B cell (primary cell): ENCODE data around the gene MGARP. TPM values are rescaled to one million over a fixed set of nuclear protein-coding genes. Genes with fewer than 3 reads are reported as not detected.
"Not testable (repeated sequence)": the region's sequence is repeated elsewhere in the genome, so short reads cannot be mapped to it uniquely, and the experiment has no call there.

Source experiments
- ATAC-seq: fragments of 200-7000 bp; cut with Tn5 transposase; one replicate; pipeline ENCODE4 v1.10.0; 2021; ENCODE audit warnings: low read depth, mild to moderate bottlenecking, moderate number of reproducible peaks, moderate library complexity
- CTCF ChIA-PET: fragments of 350-600 bp; sonication (Branson Sonifier 250); formaldehyde crosslinking; loops from one replicate; lab custom pipeline; 2021; ENCODE audit warnings: antibody characterized with exemption, inconsistent platforms; lab: Charles Lee
- POLR2A ChIA-PET: fragments of 350-600 bp; sonication (Branson Sonifier 250); formaldehyde crosslinking; loops from one replicate; lab custom pipeline; 2021; ENCODE audit warnings: antibody characterized with exemption; lab: Charles Lee
- DNase-seq: peaks from one replicate; pipeline ENCODE4 v3.0.0; 2013
- H2AFZ ChIP-seq: 2 replicates; pipeline ENCODE4 v1.6.1; 2012; ENCODE audit warnings: mild to moderate bottlenecking, low read depth, low read length; ENCODE audit not compliant: insufficient read depth, poor library complexity, severe bottlenecking
- H3K27ac ChIP-seq, 2 donors: 1 replicate in 1 of 2; 2 replicates in 1 of 2; pipeline ENCODE4 v1.5.1; 2012 to 2013; ENCODE audit warnings: low read length in 2 of 2, mild to moderate bottlenecking in 2 of 2, moderate library complexity in 1 of 2
- H3K27me3 ChIP-seq, 4 experiments: fragments of 200-600 bp in 1 of 4; sonication (generic) in 1 of 4; replicated peaks in 1 of 4; 1 replicate in 2 of 4; 2 replicates in 2 of 4; pipeline versions ENCODE4 v1.6.1 to v1.7.0; 2013 to 2016; ENCODE audit warnings: low read length in 3 of 4, mild to moderate bottlenecking in 2 of 4, mixed read lengths in 1 of 4, moderate library complexity in 1 of 4; ENCODE audit not compliant: insufficient read depth in 4 of 4, control insufficient read depth in 3 of 4; ENCODE audit errors: control extremely low read depth in 1 of 4
- H3K36me3 ChIP-seq, 2 experiments: replicated peaks in 1 of 2; 1 replicate in 1 of 2; 2 replicates in 1 of 2; pipeline versions ENCODE4 v1.6.1 to v1.7.1; 2013; ENCODE audit warnings: low read length in 1 of 2; ENCODE audit not compliant: insufficient read depth in 2 of 2, control insufficient read depth in 1 of 2; ENCODE audit errors: control extremely low read depth in 1 of 2, extremely low read depth in 1 of 2
- H3K4me1 ChIP-seq, 2 donors: fragments of 200-600 bp in 1 of 2; sonication (generic) in 1 of 2; 1 replicate in 1 of 2; 2 replicates in 1 of 2; pipeline versions ENCODE4 v1.5.1 to v1.6.1; 2013 to 2017; ENCODE audit warnings: low read length in 2 of 2; ENCODE audit not compliant: control insufficient read depth in 2 of 2, insufficient read depth in 2 of 2
- H3K4me2 ChIP-seq: replicated peaks from 2 replicates; pipeline ENCODE3; 2012; ENCODE audit warnings: mild to moderate bottlenecking, low read depth, low read length; ENCODE audit not compliant: poor library complexity, severe bottlenecking
- H3K4me3 ChIP-seq, 5 experiments: fragments of 200-600 bp in 1 of 5; sonication (generic) in 1 of 5; 1 replicate in 3 of 5; 2 replicates in 2 of 5; pipeline versions ENCODE4 v1.5.1 to v1.7.0; 2011 to 2016; ENCODE audit warnings: low read length in 4 of 5, mild to moderate bottlenecking in 4 of 5, low read depth in 2 of 5, control low read depth in 1 of 5, moderate library complexity in 1 of 5; ENCODE audit not compliant: insufficient read depth in 1 of 5; ENCODE audit errors: control extremely low read depth in 1 of 5, extremely low read depth in 1 of 5
- H3K79me2 ChIP-seq: fragments of 200-600 bp; sonication (generic); one replicate; pipeline ENCODE4 v1.6.0; 2016; ENCODE audit warnings: low read length; ENCODE audit not compliant: control insufficient read depth, insufficient read depth
- H3K9ac ChIP-seq: fragments of 200-600 bp; sonication (generic); 2 replicates; pipeline ENCODE4 v1.6.1; 2017; ENCODE audit warnings: mild to moderate bottlenecking, low read length, moderate library complexity
- H3K9me3 ChIP-seq, 3 donors: one replicate each; pipeline versions ENCODE4 v1.6.1 to v1.7.1; 2013; ENCODE audit warnings: low read length in 2 of 3; ENCODE audit not compliant: control insufficient read depth in 2 of 3, insufficient read depth in 1 of 3; ENCODE audit errors: control extremely low read depth in 1 of 3
- H4K20me1 ChIP-seq: 2 replicates; pipeline ENCODE4 v1.6.0; 2012; ENCODE audit warnings: mild to moderate bottlenecking, low read length; ENCODE audit not compliant: insufficient read depth, control insufficient read depth, poor library complexity, severe bottlenecking
- H3K27ac Mint-ChIP-seq: one replicate; pipeline ENCODE4 v1.8.0; 2021; ENCODE audit warnings: mixed read lengths
- H3K27me3 Mint-ChIP-seq: one replicate; pipeline ENCODE4 v1.8.0; 2021; ENCODE audit warnings: mixed read lengths
- H3K4me1 Mint-ChIP-seq: one replicate; pipeline ENCODE4 v1.8.0; 2021; ENCODE audit warnings: mixed read lengths
- H3K4me3 Mint-ChIP-seq: one replicate; pipeline ENCODE4 v1.8.0; 2021; ENCODE audit warnings: mixed read lengths
- H3K9me3 Mint-ChIP-seq: one replicate; pipeline ENCODE4 v1.8.0; 2022; ENCODE audit warnings: mixed read lengths; ENCODE audit not compliant: insufficient read depth
- CTCF ChIP-seq: fragments of 200-600 bp; IDR thresholded peaks from one replicate; pipeline ENCODE4 v1.8.0; 2022; ENCODE audit warnings: antibody characterized with exemption, mild to moderate bottlenecking
- EZH2 ChIP-seq: IDR thresholded peaks from 2 replicates; pipeline ENCODE4 v1.6.1; 2012; ENCODE audit warnings: borderline replicate concordance, low read depth, mild to moderate bottlenecking, moderate library complexity, low read length; ENCODE audit not compliant: insufficient read depth, poor library complexity, severe bottlenecking
- WGBS: methylation state at CpG from one replicate; pipeline ENCODE4 v1.1.5; 2013; ENCODE audit warnings: missing lambda C conversion rate; ENCODE audit not compliant: insufficient coverage; 5-methylcytosine and 5-hydroxymethylcytosine counted together
- intact Hi-C: fragments of 100-400 bp; cut with micrococcal nuclease; formaldehyde crosslinking; loops from one replicate; pipeline ENCODE4 v1.10.0; 2022
- polyA plus RNA-seq: library from polyadenylated mRNA; depleted of rRNA; stranded (reverse); fragments of >200 nt; gene quantifications from 2 replicates; pipeline ENCODE4 v1.2.3, GENCODE V29; 2012
- total RNA-seq, 2 donors: library from RNA; stranded (reverse); fragments of 120-200 nt in 1 of 2; gene quantifications; 1 replicate in 1 of 2; 2 replicates in 1 of 2; pipeline versions ENCODE4 v1.2.3 to v1.2.4, GENCODE V29; 2013 to 2022

The MGARP gene
- total and polyA plus RNA-seq, 2 donors (not counting 1 experiment from before 2014, with no cell fraction given): 0.28 TPM; not detected in 1

- ATAC-seq, DNase-seq, POLR2A ChIA-PET, H3K9me3 Mint-ChIP-seq, H3K27me3 Mint-ChIP-seq, H3K27me3 ChIP-seq, H3K4me3 ChIP-seq, H3K36me3 ChIP-seq, H2AFZ ChIP-seq, H3K9ac ChIP-seq, H3K4me2 ChIP-seq, CTCF ChIA-PET, H3K9me3 ChIP-seq, H3K27ac Mint-ChIP-seq, H3K27ac ChIP-seq, intact Hi-C loops, H3K4me3 Mint-ChIP-seq: not testable (repeated sequence)
- Histone ChIP-seq H3K79me2 (peaks cover 99% of the 10 kb centered on the region), H4K20me1 (peaks cover 58% of the 10 kb centered on the region), H3K4me1 (peaks cover 6 to 15% of the 10 kb centered on the region in 2 donors)
- no CpG with 5 or more reads among the region's 1 CpG for WGBS
- peaks cover 53% of the 10 kb centered on the region for H3K4me1 Mint-ChIP-seq
These were observed 42.0 kb upstream of the MGARP start for GRCh38 chr4:139322070-139322469.

- Histone ChIP-seq H3K4me2 (no peak overlapping the region), H3K9me3 (peaks cover 0 to 13% (median 0%) of the 10 kb centered on the region in 3 donors), H3K27ac (peak overlapping the region in 1 of 2 donors; percentile 15), H3K4me1 (peaks cover 22 to 38% of the 10 kb centered on the region in 2 donors), H3K79me2 (peaks cover 99% of the 10 kb centered on the region), H3K27me3 (no peaks in the 10 kb centered on the region), H3K36me3 (no peaks in the 10 kb centered on the region), H2AFZ (no peak overlapping the region), H3K9ac (no peak overlapping the region), H4K20me1 (peaks cover 58% of the 10 kb centered on the region), H3K4me3 (no peak overlapping the region)
- ChIA-PET POLR2A (no interaction called here), CTCF (interaction anchor here (1.0 kb wide), 1 partner anchor 121 kb away, joined by 4 read pairs; no protein-coding TSS in a partner anchor)
- DNase-seq: no peak
- Mint-ChIP-seq H3K9me3 (no peaks in the 10 kb centered on the region), H3K4me3 (no peak overlapping the region), H3K27me3 (no peaks in the 10 kb centered on the region), H3K4me1 (peaks cover 67% of the 10 kb centered on the region), H3K27ac (peak overlapping the region; percentile 46)
- ATAC-seq: no peak
- no peak for TF ChIP-seq EZH2
- TF ChIP-seq CTCF: no peak
- WGBS: no CpG with 5 or more reads among the region's 1 CpG
- intact Hi-C loops: no loop called here
These were observed 39.5 kb upstream of the MGARP start for GRCh38 chr4:139319571-139319970.
